NCI-H2227 (cell line): Measurements from ENCODE around the gene C1orf167.
"Not testable (repeated sequence)": the region's sequence is repeated elsewhere in the genome, so short reads cannot be mapped to it uniquely, and the experiment has no call there.

Experiments used
- DNase-seq: peaks from one replicate; lab custom pipeline; 2025; ENCODE audit not compliant: unreplicated experiment; lab: John Stamatoyannopoulos, UW

Gene C1orf167

DNA sequence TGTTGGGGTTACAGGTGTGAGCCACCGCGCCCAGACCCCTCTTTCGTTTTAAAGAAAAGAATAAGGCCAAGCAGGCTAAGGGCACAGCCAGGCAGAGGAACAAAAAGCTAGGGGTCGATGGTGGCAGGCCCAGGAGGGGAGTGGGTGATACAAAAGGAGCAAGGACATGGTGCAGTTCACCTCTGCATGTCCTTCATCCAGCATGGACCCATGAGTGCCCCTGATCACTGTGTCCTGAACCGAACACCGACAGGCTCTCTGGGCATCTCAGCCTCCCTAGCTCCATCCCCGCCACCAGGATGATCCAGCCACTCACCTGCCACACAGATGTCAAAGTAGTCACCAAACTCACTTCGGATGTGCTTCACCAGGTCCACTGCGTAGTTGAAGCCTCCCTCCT lies 37.9 kb downstream of the C1orf167 start:
- DNase-seq: no peak

GRCh38 chr1:11800391-11800755 lies 38.4 kb downstream of the C1orf167 start:
- DNase-seq: no peak

GRCh38 chr1:11800756-11801433 lies 38.9 kb downstream of the C1orf167 start:
- DNase-seq: no peak

DNA sequence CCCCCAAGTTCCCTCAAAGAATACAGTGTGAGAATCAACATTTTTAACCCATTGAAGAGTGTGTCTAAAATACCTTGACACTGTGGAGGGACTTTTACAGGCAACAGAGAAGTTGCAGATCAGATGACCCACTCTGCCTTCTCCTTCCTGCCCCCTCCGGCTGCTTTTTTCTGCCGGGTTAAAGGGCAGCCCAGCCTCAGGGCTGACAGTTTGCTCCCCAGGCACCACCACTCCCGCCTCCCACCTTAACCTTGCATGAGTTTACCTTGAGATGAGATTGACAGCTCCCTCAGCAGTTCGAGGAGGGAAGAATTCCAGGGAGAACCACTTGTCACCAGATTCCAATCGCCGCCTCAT lies 40.6 kb downstream of the C1orf167 start:
- DNase-seq: no peak

DNA sequence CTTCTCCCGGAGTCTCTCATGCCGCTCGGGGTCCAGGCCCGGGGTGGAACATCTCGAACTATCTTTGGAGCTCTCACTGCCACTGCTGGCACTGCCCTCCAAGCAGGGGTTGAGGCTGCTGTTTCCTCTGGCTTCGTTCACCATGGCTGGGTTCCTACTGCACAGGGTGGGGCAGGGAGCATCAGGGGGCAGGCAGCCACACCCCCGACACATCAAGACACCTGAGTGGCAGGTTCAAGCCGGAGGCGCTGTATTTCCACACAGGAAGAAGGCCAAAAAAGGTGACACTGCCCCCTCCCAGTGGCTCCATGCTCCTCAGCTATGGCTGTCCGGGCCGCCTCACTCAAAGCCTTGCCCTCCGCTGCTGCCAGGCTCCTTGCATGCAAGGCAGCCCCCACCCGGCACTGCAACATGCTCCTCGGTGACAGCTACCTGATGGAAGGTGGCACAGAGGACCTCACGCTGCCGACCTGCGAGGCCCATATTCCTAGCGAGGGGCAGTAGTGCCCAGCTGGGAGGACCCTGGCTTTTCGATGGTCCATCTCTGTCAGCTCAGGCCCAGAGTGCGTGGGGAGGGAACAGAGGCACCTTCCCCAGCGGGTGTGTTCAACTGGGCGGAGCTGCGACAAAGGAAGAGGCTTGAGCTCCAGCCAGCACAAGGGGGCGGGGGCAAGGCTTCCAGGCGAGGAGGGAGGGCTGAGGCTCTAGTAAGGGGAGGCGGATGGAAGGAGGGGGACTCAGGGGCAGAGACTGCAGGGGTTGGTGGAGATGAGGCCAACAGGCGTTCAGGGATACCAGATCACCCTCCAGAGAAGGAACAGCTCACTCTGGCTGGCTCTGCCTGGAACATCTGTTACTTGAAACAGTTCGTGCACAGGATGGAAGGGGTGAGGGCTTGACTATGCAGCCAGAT lies 41.2 kb downstream of the C1orf167 start:
- DNase-seq: peak; percentile 94

GRCh38 chr1:11803924-11804665 lies 42.1 kb downstream of the C1orf167 start:
- not testable (repeated sequence) for DNase-seq

GRCh38 chr1:11804666-11805421 lies 42.9 kb downstream of the C1orf167 start:
- peak; percentile 62 for DNase-seq

- peak; percentile 99 for DNase-seq
These were observed 43.7 kb downstream of the C1orf167 start, which contains the start of the genes CLCN6 and MTHFR for GRCh38 chr1:11805422-11806306. Gene CLCN6, plus strand, starts transcription at chr1:11806191. Its CDS starts 72 bp downstream, at chr1:11806263. Gene MTHFR, minus strand, starts transcription at chr1:11805964. Its CDS starts 2,848 bp downstream, at chr1:11803116.

GRCh38 chr1:11806307-11806936 lies 44.4 kb downstream of the C1orf167 start:
- peak; percentile 31 for DNase-seq

DNA sequence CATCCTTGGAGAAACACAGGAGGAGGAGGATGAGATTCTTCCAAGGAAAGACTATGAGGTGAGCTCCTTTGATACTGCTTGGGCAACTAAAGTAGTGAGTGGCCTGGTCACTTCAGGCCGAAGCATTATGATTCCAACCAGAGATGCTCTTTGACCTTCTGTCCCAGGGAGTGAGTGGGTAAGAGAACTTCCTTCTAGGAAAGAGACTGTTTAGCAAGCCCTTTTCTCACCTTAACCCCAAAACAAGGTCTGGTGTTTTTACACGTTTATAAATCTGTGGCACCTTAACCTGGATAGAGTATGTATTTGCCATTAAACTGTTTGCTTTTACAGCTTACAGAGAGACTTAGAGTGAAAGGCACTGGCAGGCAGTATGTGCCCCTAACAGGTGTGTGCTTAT lies 45.1 kb downstream of the C1orf167 start:
- no peak for DNase-seq

- DNase-seq: no peak
These were observed 51.0 kb downstream of the C1orf167 start for GRCh38 chr1:11813021-11813420.

- DNase-seq: no peak
These were observed 55.2 kb downstream of the C1orf167 start for GRCh38 chr1:11817192-11817591.

DNA sequence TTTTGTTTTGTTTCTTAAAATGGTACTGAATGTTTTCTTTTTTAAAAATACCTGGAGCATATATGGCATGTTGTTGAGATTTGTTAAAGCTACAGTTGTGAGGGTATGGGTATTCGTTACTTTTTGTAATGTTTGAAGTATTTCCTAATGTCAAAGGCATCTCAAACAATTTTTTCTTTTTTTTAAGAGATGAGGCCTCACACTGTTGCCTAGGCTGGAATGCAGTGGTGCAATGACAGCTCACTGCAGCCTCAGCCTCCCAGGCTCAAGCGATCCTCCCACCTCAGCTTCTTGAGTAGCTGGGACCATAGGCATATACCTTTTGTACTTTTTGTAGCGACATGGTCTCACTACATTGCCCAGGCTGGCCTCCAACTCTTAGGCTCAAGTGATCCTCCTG lies 60.1 kb downstream of the C1orf167 start:
- DNase-seq: no peak

GRCh38 chr1:11823366-11824137 lies 61.6 kb downstream of the C1orf167 start:
- no peak for DNase-seq

DNA sequence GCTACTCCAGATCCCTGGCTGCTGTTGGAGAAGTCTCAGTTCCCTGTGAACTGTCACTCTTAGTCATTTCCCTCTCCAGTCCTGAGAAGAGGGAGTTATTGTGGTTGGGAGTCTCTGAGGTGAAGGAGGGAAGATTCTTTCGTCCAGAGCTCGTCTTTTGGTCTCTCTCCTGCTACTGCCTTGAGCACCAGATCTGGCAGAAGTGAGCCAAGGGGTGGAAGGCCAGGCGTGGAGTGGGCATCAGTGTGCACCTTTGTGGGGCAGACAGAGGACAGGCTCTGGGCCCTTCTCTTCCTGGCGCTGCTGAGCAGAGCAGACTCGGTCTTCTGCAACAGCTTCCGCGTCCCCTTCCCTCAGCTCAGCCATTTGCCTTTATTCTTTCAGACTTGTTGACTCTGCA lies 63.1 kb downstream of the C1orf167 start:
- no peak for DNase-seq

DNA sequence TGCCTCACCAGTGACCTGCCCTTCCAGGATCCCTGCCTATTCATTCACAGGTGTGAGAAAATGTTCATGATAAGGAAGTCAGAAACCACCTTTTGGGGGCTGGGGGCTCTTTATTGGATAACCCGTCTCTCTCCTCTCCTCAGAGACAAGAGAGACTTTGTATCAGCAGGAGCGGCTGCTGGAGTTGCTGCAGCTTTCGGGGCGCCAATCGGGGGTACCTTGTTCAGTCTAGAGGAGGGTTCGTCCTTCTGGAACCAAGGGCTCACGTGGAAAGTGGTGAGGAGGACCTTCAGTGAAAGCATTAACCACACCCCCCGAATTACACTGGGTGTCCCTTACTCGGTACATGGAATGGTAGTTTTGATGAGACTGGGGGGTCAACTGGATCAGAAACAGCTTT lies 65.0 kb downstream of the C1orf167 start:
- DNase-seq: no peak

- DNase-seq: no peak
These were observed 66.5 kb downstream of the C1orf167 start for GRCh38 chr1:11828511-11828910.

DNA sequence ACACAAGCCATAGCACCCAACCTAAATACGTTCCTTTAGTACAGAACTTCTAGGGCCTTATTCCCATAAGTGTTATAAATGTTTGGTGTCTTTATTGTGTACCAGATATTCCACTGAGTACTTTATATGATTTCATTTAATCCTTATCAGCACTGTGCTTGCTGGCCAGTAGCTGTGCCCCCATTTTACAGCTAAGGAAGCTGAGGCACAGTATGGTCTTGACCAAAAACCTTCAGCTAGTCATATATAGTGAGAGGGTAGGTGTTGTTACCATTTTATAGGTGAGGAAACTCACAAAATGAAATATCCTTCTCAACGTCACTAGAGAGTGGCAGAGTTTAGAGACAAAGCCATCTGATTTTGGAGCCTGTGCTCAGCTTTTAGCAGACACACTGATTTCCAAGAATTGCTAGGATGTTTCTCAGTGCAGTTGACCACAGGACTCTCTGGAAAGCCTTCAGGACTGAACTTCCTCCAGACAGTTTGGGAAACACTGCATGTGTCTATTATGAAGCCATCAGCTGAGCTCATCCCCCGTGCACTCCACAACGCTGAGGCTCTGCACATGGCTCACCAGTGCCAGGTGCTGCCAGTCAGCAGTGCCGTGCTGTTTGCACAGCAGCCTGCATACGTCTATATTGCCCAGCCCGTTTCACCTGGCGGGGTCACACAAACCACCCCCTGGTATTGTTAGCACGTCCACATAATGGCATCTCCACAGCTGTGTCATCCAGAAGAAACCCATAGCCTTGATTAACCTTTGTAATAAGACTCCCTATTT lies 70.1 kb downstream of the C1orf167 start:
- no peak for DNase-seq
